Measurements from ENCODE around the gene TTLL5. TPM values are rescaled to one million over a fixed set of nuclear protein-coding genes. Genes with fewer than 3 reads are reported as not detected.

TTLL5 gene
- total and polyA plus RNA-seq, 2 of the 13 experiments (the other 11 are each of a cell fraction or from before 2014, with no cell fraction given), result 11.8 to 18.8 TPM

DNA sequence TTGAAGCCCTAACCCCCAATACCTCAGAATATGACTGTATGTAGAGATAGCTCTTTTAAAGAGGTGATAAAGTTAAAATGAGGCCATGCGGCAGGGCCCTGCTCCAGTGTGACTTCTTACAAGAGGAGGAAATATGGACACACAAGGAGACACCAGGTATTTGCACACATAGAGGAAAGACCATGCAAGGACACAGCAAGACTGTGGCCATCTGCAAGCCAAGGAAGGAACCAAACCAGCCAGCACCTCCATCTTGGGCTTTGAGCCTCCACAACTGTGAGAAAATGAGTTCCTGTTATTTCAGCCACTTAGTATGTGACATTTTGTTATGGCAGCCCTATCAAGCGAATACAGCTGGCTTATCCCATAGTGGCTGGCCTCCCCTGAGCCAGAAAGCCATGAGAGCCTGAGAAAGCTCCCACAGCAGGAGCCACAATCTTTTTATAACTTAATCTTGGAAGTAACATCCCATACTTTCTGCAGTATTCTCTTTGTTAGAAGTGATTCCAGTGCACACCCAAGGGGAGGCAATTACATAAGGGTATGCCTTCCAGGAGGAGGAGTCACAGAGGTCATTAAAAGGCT lies 272.8 kb downstream of the TTLL5 start (continued):
- TF ChIP-seq, protein P1, sequence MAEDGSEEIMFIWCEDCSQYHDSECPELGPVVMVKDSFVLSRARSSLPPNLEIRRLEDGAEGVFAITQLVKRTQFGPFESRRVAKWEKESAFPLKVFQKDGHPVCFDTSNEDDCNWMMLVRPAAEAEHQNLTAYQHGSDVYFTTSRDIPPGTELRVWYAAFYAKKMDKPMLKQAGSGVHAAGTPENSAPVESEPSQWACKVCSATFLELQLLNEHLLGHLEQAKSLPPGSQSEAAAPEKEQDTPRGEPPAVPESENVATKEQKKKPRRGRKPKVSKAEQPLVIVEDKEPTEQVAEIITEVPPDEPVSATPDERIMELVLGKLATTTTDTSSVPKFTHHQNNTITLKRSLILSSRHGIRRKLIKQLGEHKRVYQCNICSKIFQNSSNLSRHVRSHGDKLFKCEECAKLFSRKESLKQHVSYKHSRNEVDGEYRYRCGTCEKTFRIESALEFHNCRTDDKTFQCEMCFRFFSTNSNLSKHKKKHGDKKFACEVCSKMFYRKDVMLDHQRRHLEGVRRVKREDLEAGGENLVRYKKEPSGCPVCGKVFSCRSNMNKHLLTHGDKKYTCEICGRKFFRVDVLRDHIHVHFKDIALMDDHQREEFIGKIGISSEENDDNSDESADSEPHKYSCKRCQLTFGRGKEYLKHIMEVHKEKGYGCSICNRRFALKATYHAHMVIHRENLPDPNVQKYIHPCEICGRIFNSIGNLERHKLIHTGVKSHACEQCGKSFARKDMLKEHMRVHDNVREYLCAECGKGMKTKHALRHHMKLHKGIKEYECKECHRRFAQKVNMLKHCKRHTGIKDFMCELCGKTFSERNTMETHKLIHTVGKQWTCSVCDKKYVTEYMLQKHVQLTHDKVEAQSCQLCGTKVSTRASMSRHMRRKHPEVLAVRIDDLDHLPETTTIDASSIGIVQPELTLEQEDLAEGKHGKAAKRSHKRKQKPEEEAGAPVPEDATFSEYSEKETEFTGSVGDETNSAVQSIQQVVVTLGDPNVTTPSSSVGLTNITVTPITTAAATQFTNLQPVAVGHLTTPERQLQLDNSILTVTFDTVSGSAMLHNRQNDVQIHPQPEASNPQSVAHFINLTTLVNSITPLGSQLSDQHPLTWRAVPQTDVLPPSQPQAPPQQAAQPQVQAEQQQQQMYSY (CRISPR knock-in tag; IDR thresholded peaks at IDR 0.05), result no peak
- TF ChIP-seq, protein P2, sequence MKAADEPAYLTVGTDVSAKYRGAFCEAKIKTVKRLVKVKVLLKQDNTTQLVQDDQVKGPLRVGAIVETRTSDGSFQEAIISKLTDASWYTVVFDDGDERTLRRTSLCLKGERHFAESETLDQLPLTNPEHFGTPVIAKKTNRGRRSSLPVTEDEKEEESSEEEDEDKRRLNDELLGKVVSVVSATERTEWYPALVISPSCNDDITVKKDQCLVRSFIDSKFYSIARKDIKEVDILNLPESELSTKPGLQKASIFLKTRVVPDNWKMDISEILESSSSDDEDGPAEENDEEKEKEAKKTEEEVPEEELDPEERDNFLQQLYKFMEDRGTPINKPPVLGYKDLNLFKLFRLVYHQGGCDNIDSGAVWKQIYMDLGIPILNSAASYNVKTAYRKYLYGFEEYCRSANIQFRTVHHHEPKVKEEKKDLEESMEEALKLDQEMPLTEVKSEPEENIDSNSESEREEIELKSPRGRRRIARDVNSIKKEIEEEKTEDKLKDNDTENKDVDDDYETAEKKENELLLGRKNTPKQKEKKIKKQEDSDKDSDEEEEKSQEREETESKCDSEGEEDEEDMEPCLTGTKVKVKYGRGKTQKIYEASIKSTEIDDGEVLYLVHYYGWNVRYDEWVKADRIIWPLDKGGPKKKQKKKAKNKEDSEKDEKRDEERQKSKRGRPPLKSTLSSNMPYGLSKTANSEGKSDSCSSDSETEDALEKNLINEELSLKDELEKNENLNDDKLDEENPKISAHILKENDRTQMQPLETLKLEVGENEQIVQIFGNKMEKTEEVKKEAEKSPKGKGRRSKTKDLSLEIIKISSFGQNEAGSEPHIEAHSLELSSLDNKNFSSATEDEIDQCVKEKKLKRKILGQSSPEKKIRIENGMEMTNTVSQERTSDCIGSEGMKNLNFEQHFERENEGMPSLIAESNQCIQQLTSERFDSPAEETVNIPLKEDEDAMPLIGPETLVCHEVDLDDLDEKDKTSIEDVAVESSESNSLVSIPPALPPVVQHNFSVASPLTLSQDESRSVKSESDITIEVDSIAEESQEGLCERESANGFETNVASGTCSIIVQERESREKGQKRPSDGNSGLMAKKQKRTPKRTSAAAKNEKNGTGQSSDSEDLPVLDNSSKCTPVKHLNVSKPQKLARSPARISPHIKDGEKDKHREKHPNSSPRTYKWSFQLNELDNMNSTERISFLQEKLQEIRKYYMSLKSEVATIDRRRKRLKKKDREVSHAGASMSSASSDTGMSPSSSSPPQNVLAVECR (CRISPR knock-in tag; IDR thresholded peaks at IDR 0.05; ENCODE audit: borderline replicate concordance), result no peak
- TF ChIP-seq, protein P3, sequence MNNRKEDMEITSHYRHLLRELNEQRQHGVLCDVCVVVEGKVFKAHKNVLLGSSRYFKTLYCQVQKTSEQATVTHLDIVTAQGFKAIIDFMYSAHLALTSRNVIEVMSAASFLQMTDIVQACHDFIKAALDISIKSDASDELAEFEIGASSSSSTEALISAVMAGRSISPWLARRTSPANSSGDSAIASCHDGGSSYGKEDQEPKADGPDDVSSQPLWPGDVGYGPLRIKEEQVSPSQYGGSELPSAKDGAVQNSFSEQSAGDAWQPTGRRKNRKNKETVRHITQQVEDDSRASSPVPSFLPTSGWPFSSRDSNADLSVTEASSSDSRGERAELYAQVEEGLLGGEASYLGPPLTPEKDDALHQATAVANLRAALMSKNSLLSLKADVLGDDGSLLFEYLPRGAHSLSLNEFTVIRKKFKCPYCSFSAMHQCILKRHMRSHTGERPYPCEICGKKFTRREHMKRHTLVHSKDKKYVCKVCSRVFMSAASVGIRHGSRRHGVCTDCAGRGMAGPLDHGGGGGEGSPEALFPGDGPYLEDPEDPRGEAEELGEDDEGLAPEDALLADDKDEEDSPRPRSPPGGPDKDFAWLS (CRISPR knock-in tag; IDR thresholded peaks at IDR 0.05; ENCODE audit: borderline replicate concordance), result no peak
